Astrocyte of the cerebellum (primary cell): ENCODE measurements around the gene TNS4.

Experiments
- DNase-seq: peaks from one replicate; pipeline ENCODE4 v3.0.0-alpha.2; 2011; ENCODE audit warnings: low read depth
- H3K4me3 ChIP-seq: 2 replicates; pipeline ENCODE4 v1.5.1; 2011; ENCODE audit warnings: mild to moderate bottlenecking, low read depth, low read length, moderate library complexity
- in situ Hi-C: cut with HindIII; loops from 2 replicates; pipeline ENCODE4 v1.10.0; 2017; ENCODE audit warnings: low sequenced_read_pairs
- TF ChIP-seq, protein P1 (sequence below): IDR thresholded peaks from 2 replicates; pipeline ENCODE4 v1.5.1; 2012; ENCODE audit warnings: low read length, low read depth, moderate library complexity, mild to moderate bottlenecking; ENCODE audit errors: missing control alignments

Gene TNS4

GRCh38 chr17:40499551-40500189 is 1.8 kb downstream of the TNS4 start:
- H3K4me3 ChIP-seq = no peak overlapping the region
- in situ Hi-C loops = no loop called here
- DNase-seq = no peak
- TF ChIP-seq, protein P1, sequence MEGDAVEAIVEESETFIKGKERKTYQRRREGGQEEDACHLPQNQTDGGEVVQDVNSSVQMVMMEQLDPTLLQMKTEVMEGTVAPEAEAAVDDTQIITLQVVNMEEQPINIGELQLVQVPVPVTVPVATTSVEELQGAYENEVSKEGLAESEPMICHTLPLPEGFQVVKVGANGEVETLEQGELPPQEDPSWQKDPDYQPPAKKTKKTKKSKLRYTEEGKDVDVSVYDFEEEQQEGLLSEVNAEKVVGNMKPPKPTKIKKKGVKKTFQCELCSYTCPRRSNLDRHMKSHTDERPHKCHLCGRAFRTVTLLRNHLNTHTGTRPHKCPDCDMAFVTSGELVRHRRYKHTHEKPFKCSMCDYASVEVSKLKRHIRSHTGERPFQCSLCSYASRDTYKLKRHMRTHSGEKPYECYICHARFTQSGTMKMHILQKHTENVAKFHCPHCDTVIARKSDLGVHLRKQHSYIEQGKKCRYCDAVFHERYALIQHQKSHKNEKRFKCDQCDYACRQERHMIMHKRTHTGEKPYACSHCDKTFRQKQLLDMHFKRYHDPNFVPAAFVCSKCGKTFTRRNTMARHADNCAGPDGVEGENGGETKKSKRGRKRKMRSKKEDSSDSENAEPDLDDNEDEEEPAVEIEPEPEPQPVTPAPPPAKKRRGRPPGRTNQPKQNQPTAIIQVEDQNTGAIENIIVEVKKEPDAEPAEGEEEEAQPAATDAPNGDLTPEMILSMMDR = no peak

DNA sequence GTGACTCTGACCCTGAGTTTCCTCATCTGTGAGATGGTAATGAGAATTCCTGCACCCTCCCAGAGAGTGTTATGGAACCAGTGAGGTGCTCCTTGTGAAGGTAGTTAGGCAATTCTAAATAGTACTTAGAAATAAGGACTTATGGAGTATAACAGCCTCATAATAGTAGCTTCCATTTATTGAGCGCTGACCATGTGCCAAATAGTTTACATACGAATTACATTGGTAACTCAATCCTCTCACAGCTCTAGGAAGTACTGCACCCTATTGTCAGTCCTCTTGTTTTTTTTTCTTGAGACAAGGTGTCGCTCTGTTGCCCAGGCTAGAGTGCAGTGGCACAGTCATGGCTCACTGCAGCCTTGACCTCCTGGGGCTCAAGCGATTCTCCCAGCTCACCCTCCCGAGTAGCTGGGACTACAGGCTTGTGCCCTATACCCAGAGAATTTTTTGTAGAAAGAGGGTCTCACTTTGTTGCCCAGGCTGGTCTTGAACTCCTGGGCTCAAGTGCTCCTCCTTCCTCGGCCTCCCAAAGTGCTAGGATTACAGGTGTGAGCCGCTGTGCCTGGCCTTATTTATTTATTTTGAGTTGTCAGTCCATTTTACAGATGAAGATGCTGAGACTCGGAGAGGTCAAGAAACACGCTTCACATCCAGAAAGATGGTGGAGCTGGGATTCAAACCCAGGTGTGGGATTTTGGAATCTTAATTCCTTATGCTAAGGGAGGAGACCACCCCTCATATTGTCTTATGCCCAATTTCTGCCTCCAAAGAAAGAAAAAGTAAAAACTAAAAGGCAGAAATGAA is 2.9 kb downstream of the TNS4 start:
- DNase-seq = no peak
- in situ Hi-C loops = no loop called here
- H3K4me3 ChIP-seq = no peak overlapping the region
- TF ChIP-seq, protein P1 = no peak

GRCh38 chr17:40497695-40498094 is 3.7 kb downstream of the TNS4 start:
- in situ Hi-C loops = no loop called here
- TF ChIP-seq, protein P1 = no peak
- no peak overlapping the region for H3K4me3 ChIP-seq
- no peak for DNase-seq

DNA sequence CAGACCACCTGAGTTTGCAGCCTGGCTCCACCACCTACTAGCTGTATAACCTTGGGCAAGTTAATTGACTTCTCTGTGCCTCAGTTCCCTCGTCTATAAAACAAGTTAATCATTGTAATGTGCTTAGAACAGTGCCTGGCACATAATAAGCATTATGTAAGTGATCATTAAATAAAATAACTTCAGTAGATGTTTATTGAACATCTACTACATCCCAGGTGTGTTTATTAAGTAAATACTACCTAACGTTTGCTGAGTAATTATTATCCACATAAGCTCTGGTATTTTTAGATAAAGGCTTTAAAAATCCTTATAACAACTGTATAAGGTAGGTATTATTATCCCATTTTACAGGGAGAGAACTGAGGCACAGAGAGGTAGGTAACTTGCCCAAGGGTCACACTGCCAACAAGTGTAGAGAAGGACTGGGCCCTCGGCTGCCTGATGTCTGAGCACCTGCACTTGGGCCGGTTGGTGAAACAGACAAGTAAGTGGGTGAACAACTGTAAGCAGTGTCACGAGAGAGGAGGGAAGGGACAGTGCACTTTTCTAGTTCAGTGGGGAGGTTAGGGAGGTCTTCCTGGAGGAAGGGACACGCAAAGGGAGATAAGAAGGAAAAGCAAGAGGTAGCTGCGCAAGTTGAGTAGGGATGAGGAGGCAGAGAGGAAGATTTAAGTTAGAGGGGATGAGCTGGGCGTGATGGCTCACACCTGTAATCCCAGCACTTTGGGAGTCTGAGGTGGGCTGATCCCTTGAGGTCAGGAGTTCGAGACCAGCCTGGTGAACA is 4.6 kb downstream of the TNS4 start:
- no peak for DNase-seq
- TF ChIP-seq, protein P1 = no peak
- in situ Hi-C loops = no loop called here
- no peak overlapping the region for H3K4me3 ChIP-seq

- in situ Hi-C loops = no loop called here
- TF ChIP-seq, protein P1 = no peak
- no peak overlapping the region for H3K4me3 ChIP-seq
- DNase-seq = no peak
Observed at GRCh38 chr17:40496170-40496569, 5.3 kb downstream of the TNS4 start.

DNA sequence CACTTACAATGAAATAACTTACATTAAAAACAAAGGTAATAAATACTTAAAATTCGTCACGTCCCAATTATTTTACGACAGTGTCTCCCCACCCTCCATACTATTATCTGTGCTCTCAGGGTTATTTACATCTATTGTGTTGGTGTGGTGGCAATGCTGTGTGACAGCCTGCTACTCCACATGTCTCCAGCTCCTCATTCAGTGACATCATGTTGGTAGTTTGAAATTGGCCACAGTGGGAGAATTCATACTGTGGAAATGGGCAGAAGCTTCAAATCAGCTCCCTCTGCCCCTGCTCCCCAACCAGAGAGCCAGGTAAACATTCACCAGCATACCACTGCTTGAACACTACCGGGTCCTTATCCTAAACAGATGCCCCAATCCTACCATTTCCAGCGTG is 6.3 kb downstream of the TNS4 start:
- in situ Hi-C loops = no loop called here
- TF ChIP-seq, protein P1 = no peak
- no peak for DNase-seq
- H3K4me3 ChIP-seq = no peak overlapping the region
